SJCRH30 (cell line): ENCODE data around the gene PLCD1. TPM values are rescaled to one million over a fixed set of nuclear protein-coding genes. Genes with fewer than 3 reads are reported as not detected.
A peak's percentile ranks its signal among the peaks of the same experiment; 100 is the strongest.
"Not testable (repeated sequence)": the region's sequence is repeated elsewhere in the genome, so short reads cannot be mapped to it uniquely, and the experiment has no call there.

ENCODE experiments used
- DNase-seq, 2 experiments: peaks; one replicate each; pipeline ENCODE4 v3.0.0-alpha.2; 2015 to 2020
- H3K27ac ChIP-seq: fragments of 250-450 bp; sonication (Bioruptor Pico); 2 replicates; pipeline ENCODE4 v1.5.1; 2020; ENCODE audit warnings: mild to moderate bottlenecking, moderate library complexity
- H3K27me3 ChIP-seq: fragments of 250-450 bp; sonication (Bioruptor Pico); 2 replicates; pipeline ENCODE4 v1.5.1; 2020; ENCODE audit warnings: mild to moderate bottlenecking, moderate library complexity
- H3K36me3 ChIP-seq: fragments of 250-450 bp; sonication (Bioruptor Pico); 2 replicates; pipeline ENCODE4 v1.5.1; 2020; ENCODE audit warnings: mild to moderate bottlenecking, moderate library complexity
- H3K4me1 ChIP-seq: fragments of 250-450 bp; sonication (Bioruptor Pico); 2 replicates; pipeline ENCODE4 v1.5.1; 2020; ENCODE audit warnings: mild to moderate bottlenecking, moderate library complexity
- H3K4me3 ChIP-seq: fragments of 250-450 bp; sonication (Bioruptor Pico); 2 replicates; pipeline ENCODE4 v1.5.1; 2020; ENCODE audit warnings: mild to moderate bottlenecking, moderate library complexity
- H3K9me3 ChIP-seq: fragments of 250-450 bp; sonication (Bioruptor Pico); replicated peaks from 2 replicates; pipeline ENCODE4 v1.5.1; 2020; ENCODE audit warnings: mild to moderate bottlenecking, moderate library complexity
- total RNA-seq: library from RNA; depleted of rRNA; stranded (reverse); fragments of >200 nt; shearing (Covaris generic); gene quantifications from 2 replicates; pipeline ENCODE4 v1.2.3, GENCODE V29; 2014; rRNA removed

The PLCD1 gene
- 0.94 and 1.3 TPM in 2 replicates for total RNA-seq

DNA sequence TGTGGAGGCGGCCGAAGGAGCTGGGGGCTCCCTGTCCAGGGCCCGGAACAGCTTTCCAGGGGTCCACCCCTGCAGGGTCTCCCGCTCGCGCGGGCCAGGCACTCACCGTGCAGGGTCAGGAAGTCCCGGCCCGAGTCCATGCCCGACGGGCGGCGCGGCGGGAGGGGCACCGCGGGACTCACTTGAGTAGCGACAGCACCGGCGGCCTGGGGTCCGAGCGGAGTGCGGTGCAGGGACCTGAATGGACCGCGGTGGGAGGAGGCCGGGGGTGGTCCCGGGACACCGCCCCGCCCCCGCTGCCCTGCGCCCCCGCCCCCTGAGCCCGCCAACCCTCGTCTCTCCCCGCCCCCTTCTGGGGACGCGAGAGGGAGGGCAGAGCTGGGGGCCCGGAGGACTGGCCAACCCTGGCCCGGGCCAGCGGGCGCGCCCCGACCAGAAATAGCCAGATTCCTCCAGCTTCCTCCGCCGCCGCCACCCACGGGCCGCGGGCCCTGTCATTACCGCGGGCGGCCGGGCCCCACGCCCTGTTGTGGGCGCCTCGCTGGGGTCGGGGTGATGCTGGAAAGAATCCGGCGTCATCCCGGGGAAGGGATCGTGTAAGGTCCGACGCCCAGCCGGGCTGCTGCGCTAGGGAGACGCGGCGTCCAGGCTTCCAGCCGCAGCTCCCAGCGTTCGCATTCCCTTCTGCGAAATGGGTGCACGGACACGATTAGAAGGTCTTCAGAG lies at the start of gene PLCD1:
PLCD1 (minus strand) TSS at position 243 of the 726 bp plus-strand sequence; CDS start at position 140, 103 bp downstream.
- Histone ChIP-seq H3K27ac (no peak within 1 kb of the TSS), H3K4me3 (peak within 1 kb of the TSS; percentile 46), H3K4me1 (peaks cover 5% of the 10 kb centered on the region; the same call in 1 of the 2 replicates), H3K27me3 (no peaks in the 10 kb centered on the region), H3K9me3 (no peaks in the 10 kb centered on the region), H3K36me3 (no peaks in the 10 kb centered on the region)
- peak; percentile 17 to 37 for DNase-seq

- H3K4me1 ChIP-seq, H3K4me3 ChIP-seq, DNase-seq, H3K27ac ChIP-seq, H3K36me3 ChIP-seq, H3K27me3 ChIP-seq, H3K9me3 ChIP-seq: not testable (repeated sequence)
Observed at GRCh38 chr3:38077073-38077472, 47.6 kb upstream of the PLCD1 start.

DNA sequence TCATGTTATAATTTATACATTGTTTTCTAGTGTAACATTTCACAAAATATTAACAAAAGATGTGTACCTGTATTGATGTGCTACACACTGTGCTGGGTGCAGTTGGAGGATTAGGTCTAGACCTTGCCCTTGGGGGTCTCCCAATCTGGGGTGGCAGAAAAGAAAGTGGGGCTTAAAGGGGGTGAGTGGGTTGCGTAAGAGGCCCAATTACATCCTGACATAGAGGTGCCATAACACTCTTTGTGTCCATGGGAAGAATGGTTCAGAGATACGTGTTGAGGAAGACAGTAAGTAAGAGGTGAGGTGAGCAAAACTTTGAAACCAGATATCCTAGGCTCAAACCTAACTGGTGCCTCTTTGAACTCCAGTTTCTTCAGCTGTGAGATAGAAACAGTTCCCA lies 40.6 kb upstream of the PLCD1 start:
- no peak for DNase-seq
- no peak overlapping the region for H3K4me3 ChIP-seq
- no peaks in the 10 kb centered on the region for H3K36me3 ChIP-seq
- no peaks in the 10 kb centered on the region for H3K9me3 ChIP-seq
- H3K4me1 ChIP-seq = no peaks in the 10 kb centered on the region
- no peak overlapping the region for H3K27ac ChIP-seq
- no peaks in the 10 kb centered on the region for H3K27me3 ChIP-seq

DNA sequence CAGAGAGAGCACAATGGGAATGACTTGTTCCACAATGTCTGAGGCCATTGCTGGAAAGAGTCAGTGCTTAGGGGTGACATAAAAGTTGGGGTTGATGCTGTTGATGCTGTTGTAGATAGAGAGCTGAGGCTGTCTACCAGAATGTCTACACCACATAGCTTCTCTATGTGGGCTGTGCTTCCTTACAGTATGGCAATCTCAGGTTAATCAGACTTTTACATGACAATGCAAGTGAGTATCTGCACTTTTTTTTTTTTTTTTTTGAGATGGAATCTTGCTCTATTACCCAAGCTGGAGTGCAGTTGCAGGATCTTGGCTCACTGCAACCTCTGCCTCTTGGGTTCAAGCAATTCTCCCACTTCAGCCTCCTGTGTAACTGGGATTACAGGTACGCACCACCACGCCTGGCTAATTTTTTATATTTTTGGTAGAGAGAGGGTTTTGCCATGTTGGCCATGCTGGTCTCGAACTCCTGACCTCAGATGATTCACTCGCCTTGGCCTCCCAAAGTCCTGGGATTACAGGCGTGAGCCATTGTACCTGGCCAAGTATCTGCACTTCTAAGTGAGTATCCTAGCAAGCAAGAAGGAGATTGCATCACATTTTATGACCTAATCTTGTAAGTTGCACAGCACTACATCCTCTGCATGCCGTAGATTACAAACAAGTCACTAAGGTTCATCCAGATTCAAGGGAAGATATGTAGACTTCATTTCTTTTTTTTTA lies 38.2 kb upstream of the PLCD1 start:
- no peak overlapping the region for H3K4me3 ChIP-seq
- no peaks in the 10 kb centered on the region for H3K27me3 ChIP-seq
- H3K27ac ChIP-seq = no peak overlapping the region
- no peaks in the 10 kb centered on the region for H3K36me3 ChIP-seq
- no peaks in the 10 kb centered on the region for H3K4me1 ChIP-seq
- no peak for DNase-seq
- H3K9me3 ChIP-seq = no peaks in the 10 kb centered on the region

DNA sequence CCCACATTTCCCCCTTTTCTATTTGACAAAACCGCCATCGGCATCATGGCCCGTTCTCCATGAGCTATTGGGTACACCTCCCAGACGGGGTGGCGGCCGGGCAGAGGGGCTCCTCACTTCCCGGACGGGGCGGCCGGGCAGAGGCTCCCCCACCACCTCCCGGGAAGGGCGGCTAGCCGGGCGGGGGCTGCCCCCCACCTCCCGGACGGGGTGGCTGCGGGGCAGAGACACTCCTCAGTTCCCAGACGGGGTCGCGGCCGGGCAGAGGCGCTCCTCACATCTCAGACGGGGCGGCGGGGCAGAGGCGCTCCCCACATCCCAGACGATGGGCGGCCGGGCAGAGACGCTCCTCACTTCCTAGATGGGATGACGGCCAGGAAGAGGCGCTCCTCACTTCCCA lies 35.0 kb upstream of the PLCD1 start:
- not testable (repeated sequence) for H3K4me1 ChIP-seq, H3K27ac ChIP-seq, H3K9me3 ChIP-seq, H3K36me3 ChIP-seq, DNase-seq, H3K27me3 ChIP-seq, H3K4me3 ChIP-seq

DNA sequence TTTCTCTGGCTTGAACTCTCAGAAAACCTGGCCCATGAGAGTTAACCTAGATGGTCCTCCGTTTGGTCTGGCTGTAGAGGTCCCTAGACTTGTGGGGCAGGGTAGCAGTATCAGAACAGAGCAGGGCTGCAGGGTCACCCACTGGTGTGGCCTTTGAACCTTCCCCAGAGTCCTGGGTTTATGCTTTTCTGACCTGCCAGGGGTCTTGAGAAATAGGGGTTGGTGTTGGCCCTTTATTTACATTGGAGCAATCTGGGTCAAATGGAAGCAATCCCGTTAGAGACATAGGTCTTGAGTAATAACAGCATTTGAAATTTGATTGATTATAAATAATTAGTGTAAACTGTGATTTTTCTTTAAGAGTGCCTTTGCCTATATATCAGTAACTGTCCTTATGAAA lies 33.4 kb upstream of the PLCD1 start:
- Histone ChIP-seq H3K27me3 (no peaks in the 10 kb centered on the region), H3K27ac (no peak overlapping the region), H3K4me1 (no peaks in the 10 kb centered on the region), H3K9me3 (no peaks in the 10 kb centered on the region), H3K36me3 (no peaks in the 10 kb centered on the region), H3K4me3 (no peak overlapping the region)
- no peak for DNase-seq

DNA sequence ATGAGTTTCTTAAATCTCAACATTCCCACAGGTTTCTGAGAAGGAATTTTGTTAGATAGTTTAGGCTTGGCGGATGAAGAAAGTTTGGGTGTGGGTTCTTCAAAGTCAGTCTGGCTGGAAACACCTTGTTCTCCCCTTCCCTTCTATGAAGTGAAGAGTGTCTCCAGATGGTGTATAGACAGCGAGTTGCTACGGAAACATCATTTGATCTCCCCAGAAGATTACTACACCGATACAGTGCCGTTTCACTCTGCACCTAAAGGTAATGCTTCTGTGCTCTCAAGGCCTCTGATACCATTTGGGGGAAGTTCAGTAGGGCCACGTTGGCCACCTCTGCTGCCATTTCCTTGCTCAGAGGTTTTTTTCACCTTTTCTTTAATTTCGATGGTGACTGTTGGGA lies 30.1 kb upstream of the PLCD1 start:
- no peak overlapping the region for H3K4me3 ChIP-seq
- no peak overlapping the region for H3K27ac ChIP-seq
- H3K27me3 ChIP-seq = no peaks in the 10 kb centered on the region
- no peak for DNase-seq
- H3K9me3 ChIP-seq = no peaks in the 10 kb centered on the region
- H3K36me3 ChIP-seq = no peaks in the 10 kb centered on the region
- no peaks in the 10 kb centered on the region for H3K4me1 ChIP-seq

GRCh38 chr3:38059148-38059547 lies 29.7 kb upstream of the PLCD1 start:
- Histone ChIP-seq H3K4me1 (no peaks in the 10 kb centered on the region), H3K27me3 (no peaks in the 10 kb centered on the region), H3K27ac (no peak overlapping the region), H3K9me3 (no peaks in the 10 kb centered on the region), H3K4me3 (no peak overlapping the region), H3K36me3 (no peaks in the 10 kb centered on the region)
- DNase-seq = no peak

DNA sequence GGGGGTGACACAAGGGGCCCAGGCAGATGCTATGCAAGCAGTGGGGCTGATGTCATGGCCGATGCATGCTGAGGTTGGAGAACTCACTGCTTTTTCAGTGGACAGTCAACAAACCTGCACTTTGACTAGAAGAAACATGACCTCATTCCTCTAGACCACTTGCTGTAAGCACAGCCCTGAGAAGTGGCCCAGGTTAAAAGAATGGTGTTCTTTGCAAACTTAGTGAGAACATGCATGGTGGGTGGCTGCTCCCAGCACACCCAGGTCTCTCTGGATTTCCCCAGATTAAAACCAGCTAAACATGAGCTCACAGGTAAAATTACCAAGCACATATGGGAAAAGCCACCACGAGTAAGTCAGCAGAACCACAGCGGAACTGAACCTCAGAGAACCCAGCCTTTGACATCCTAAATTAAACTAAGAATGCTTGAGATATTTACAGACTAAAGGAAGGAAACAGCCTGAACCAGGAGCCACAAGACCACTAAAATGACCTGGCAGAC lies 25.1 kb upstream of the PLCD1 start:
- H3K27me3 ChIP-seq = no peaks in the 10 kb centered on the region
- no peak overlapping the region for H3K4me3 ChIP-seq
- no peaks in the 10 kb centered on the region for H3K9me3 ChIP-seq
- DNase-seq = no peak
- no peaks in the 10 kb centered on the region for H3K4me1 ChIP-seq
- no peaks in the 10 kb centered on the region for H3K36me3 ChIP-seq
- H3K27ac ChIP-seq = no peak overlapping the region

DNA sequence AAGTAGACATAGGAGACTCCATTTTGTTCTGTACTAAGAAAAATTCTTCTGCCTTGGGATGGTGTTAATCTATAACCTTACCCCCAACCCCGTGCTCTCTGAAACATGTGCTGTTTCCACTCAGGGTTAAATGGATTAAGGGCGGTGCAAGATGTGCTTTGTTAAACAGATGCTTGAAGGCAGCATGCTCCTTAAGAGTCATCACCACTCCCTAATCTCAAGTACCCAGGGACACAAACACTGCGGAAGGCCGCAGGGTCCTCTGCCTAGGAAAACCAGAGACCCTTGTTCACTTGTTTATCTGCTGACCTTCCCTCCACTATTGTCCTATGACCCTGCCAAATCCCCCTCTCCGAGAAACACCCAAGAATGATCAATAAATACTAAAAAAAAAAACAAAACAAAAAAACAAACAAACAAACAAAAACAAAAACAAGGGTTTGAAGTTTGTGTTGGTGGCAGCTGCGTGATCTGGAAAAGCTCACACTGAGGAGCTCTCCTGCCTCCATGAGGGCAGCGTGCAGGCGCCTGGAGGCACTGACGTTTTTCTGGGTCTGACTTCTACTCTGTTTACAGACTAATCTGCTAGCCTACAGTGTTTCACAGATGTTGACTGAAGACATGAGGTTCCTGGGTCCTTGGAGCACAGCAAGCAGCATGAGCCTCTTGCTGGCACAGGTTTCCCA lies 24.5 kb upstream of the PLCD1 start:
- not testable (repeated sequence) for H3K36me3 ChIP-seq, H3K27me3 ChIP-seq, DNase-seq, H3K27ac ChIP-seq, H3K4me3 ChIP-seq, H3K4me1 ChIP-seq, H3K9me3 ChIP-seq

- not testable (repeated sequence) for H3K9me3 ChIP-seq, H3K36me3 ChIP-seq, DNase-seq, H3K27ac ChIP-seq, H3K27me3 ChIP-seq, H3K4me3 ChIP-seq, H3K4me1 ChIP-seq
Observed at GRCh38 chr3:38053286-38053685, 23.8 kb upstream of the PLCD1 start.

DNA sequence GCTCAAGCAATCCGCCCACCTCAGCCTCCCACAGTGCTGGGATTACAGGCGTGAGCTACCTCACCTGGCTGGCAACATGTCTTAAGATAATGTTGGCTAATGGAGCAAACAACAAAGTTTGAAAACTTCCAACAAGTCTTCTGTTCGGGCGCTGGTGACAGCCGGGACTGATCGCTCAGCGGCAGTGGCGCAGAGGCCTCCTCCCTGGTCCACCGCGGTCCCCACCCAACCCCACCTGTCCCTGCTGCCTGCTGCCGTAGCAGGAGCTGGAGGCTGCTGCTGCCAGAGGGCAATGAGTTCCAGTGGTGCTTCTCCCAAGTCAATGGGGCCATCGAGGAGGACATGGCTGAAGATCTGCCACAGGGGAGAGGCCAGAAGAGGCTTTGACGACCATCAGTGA lies 21.7 kb upstream of the PLCD1 start:
- Histone ChIP-seq H3K4me3 (no peak overlapping the region), H3K9me3 (no peaks in the 10 kb centered on the region), H3K27me3 (no peaks in the 10 kb centered on the region), H3K36me3 (no peaks in the 10 kb centered on the region), H3K27ac (no peak overlapping the region), H3K4me1 (no peaks in the 10 kb centered on the region)
- DNase-seq = no peak

- H3K36me3 ChIP-seq = no peaks in the 10 kb centered on the region
- DNase-seq = no peak
- H3K9me3 ChIP-seq = no peaks in the 10 kb centered on the region
- no peak overlapping the region for H3K4me3 ChIP-seq
- H3K27me3 ChIP-seq = no peaks in the 10 kb centered on the region
- no peaks in the 10 kb centered on the region for H3K4me1 ChIP-seq
- H3K27ac ChIP-seq = no peak overlapping the region
Observed at GRCh38 chr3:38049358-38050126, 20.1 kb upstream of the PLCD1 start.

DNA sequence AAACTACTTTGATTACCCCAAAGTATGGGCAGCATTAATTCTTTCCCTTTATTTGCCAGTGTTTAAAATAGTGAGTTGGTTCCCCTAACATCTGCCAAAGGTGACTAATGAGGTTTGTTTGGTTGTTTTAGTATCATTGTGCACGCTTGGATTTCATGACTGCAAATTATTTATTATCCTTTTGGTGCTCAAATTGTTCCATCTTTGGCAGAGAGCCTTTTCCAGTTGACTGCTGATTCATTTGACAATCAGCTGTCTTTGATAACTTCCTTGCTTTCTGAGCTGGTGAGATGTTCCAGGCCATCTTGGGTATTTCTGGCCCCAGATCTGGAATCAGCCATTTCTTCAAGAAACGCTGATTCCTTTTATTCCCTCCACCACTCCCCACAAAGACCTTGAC lies 18.5 kb upstream of the PLCD1 start:
- Histone ChIP-seq H3K4me3 (no peak overlapping the region), H3K4me1 (no peaks in the 10 kb centered on the region), H3K27ac (no peak overlapping the region), H3K27me3 (no peaks in the 10 kb centered on the region), H3K9me3 (no peaks in the 10 kb centered on the region), H3K36me3 (no peaks in the 10 kb centered on the region)
- no peak for DNase-seq

- DNase-seq = no peak
- no peaks in the 10 kb centered on the region for H3K27me3 ChIP-seq
- no peak overlapping the region for H3K27ac ChIP-seq
Observed at GRCh38 chr3:38046821-38047220, 17.4 kb upstream of the PLCD1 start.

More at GRCh38 chr3:38046821-38047220, 17.4 kb upstream of the PLCD1 start:
- no peaks in the 10 kb centered on the region for H3K9me3 ChIP-seq
- no peak overlapping the region for H3K4me3 ChIP-seq
- no peaks in the 10 kb centered on the region for H3K36me3 ChIP-seq
- no peaks in the 10 kb centered on the region for H3K4me1 ChIP-seq
